ENCODE data around the gene KIRREL1. TPM values are rescaled to one million over a fixed set of nuclear protein-coding genes. Genes with fewer than 3 reads are reported as not detected.

KIRREL1 gene
- total RNA-seq, 1 donor, result 96.9 TPM

GRCh38 chr1:157968946-157969345 is 24.5 kb upstream of the KIRREL1 start:
- peak; percentile 95 for DNase-seq (ENCODE audit: low read depth)
- peak overlapping the region; percentile 36 for H3K4me3 ChIP-seq (ENCODE audit: low read depth, low read length)
- no peak for TF ChIP-seq CTCF (IDR thresholded peaks at IDR 0.05; ENCODE audit: insufficient read depth, low read length)

- no peak overlapping the region for H3K4me3 ChIP-seq (ENCODE audit: low read depth, low read length)
- TF ChIP-seq CTCF (IDR thresholded peaks at IDR 0.05; ENCODE audit: insufficient read depth, low read length), result peak; percentile 97
- DNase-seq (ENCODE audit: low read depth), result peak; percentile 95
Measured at GRCh38 chr1:157969697-157970485, 23.6 kb upstream of the KIRREL1 start.

- no peak for DNase-seq (ENCODE audit: low read depth)
- no peak for TF ChIP-seq CTCF (IDR thresholded peaks at IDR 0.05; ENCODE audit: insufficient read depth, low read length)
- no peak overlapping the region for H3K4me3 ChIP-seq (ENCODE audit: low read depth, low read length)
Measured at GRCh38 chr1:157971769-157972168, 21.7 kb upstream of the KIRREL1 start.

GRCh38 chr1:157975228-157975950 is 18.1 kb upstream of the KIRREL1 start:
- H3K4me3 ChIP-seq (ENCODE audit: low read depth, low read length), result no peak overlapping the region
- DNase-seq (ENCODE audit: low read depth), result no peak
- no peak for TF ChIP-seq CTCF (IDR thresholded peaks at IDR 0.05; ENCODE audit: insufficient read depth, low read length)

GRCh38 chr1:157976888-157977287 is 16.6 kb upstream of the KIRREL1 start:
- no peak overlapping the region for H3K4me3 ChIP-seq (ENCODE audit: low read depth, low read length)
- DNase-seq (ENCODE audit: low read depth), result no peak
- TF ChIP-seq CTCF (IDR thresholded peaks at IDR 0.05; ENCODE audit: insufficient read depth, low read length), result no peak

GRCh38 chr1:157978586-157979403 is 14.7 kb upstream of the KIRREL1 start:
- DNase-seq (ENCODE audit: low read depth), result no peak
- H3K4me3 ChIP-seq (ENCODE audit: low read depth, low read length), result no peak overlapping the region
- no peak for TF ChIP-seq CTCF (IDR thresholded peaks at IDR 0.05; ENCODE audit: insufficient read depth, low read length)
